Gastroesophageal sphincter (tissue), 4 donors: ENCODE data around the gene AQP12B. TPM values are rescaled to one million over a fixed set of nuclear protein-coding genes. Genes with fewer than 3 reads are reported as not detected.

Experiments used
- ATAC-seq: fragments of 150-250 bp; one replicate; pipeline ENCODE4 v1.9.1; 2016; ENCODE audit warnings: mild to moderate bottlenecking, moderate library complexity
- H3K27ac ChIP-seq, 4 donors: fragments of 200-600 bp; sonication (generic) in 3 of 4; 1 replicate in 3 of 4; 2 replicates in 1 of 4; pipeline ENCODE4 v1.5.1; 2016 to 2019
- H3K27me3 ChIP-seq: fragments of 200-600 bp; sonication (generic); one replicate; pipeline ENCODE4 v1.5.1; 2019
- H3K36me3 ChIP-seq, 2 donors: fragments of 200-600 bp; sonication (generic); one replicate each; pipeline ENCODE4 v1.5.1; 2019; ENCODE audit warnings: control low read depth in 1 of 2
- H3K4me1 ChIP-seq, 3 donors: fragments of 200-600 bp; sonication (generic); 1 replicate in 2 of 3; 2 replicates in 1 of 3; pipeline ENCODE4 v1.5.1; 2016 to 2019; ENCODE audit warnings: control low read depth in 2 of 3
- H3K4me3 ChIP-seq, 2 donors: fragments of 200-600 bp; sonication (generic); one replicate each; pipeline ENCODE4 v1.5.1; 2019; ENCODE audit warnings: mild to moderate bottlenecking in 1 of 2, moderate library complexity in 1 of 2
- H3K9me3 ChIP-seq, 3 donors: fragments of 200-600 bp; sonication (generic); one replicate each; pipeline ENCODE4 v1.5.1; 2017 to 2019; ENCODE audit warnings: control low read depth in 2 of 3
- CTCF ChIP-seq, 4 experiments: fragments of 200-600 bp in 2 of 4; fragments of 450-650 bp in 2 of 4; sonication (generic) in 1 of 4; IDR thresholded peaks; one replicate each; pipeline ENCODE4 v1.5.1; 2017 to 2019; ENCODE audit warnings: antibody characterized with exemption in 4 of 4, mild to moderate bottlenecking in 2 of 4, moderate library complexity in 2 of 4
- EP300 ChIP-seq: sonication (generic); formaldehyde crosslinking; IDR thresholded peaks from one replicate; pipeline ENCODE4 v1.6.1; 2017; ENCODE audit warnings: antibody characterized with exemption, mild to moderate bottlenecking
- POLR2A ChIP-seq, 2 donors: fragments of 450-650 bp; IDR thresholded peaks; one replicate each; pipeline ENCODE4 v1.6.1; 2017; ENCODE audit warnings: antibody characterized with exemption in 2 of 2, mild to moderate bottlenecking in 2 of 2, moderate library complexity in 1 of 2
- POLR2AphosphoS5 ChIP-seq: sonication (generic); formaldehyde crosslinking; IDR thresholded peaks from one replicate; pipeline ENCODE4 v1.6.1; 2017; ENCODE audit warnings: antibody characterized with exemption
- WGBS, 2 donors: methylation state at CpG; one replicate each; pipeline ENCODE4 v1.1.5; 2018; ENCODE audit warnings: low coverage in 1 of 2; 5-methylcytosine and 5-hydroxymethylcytosine counted together
- total RNA-seq, 4 donors: library from RNA; depleted of rRNA; stranded (reverse); fragments of >200 nt; gene quantifications; one replicate each; pipeline ENCODE4 v1.1.0, GENCODE V29; 2016

The AQP12B gene
- total RNA-seq, 4 donors from 2014 or later = not detected

- Histone ChIP-seq H3K27me3 (peaks cover 61% of the 10 kb centered on the region), H3K9me3 (no peaks in the 10 kb centered on the region), H3K36me3 (no peaks in the 10 kb centered on the region), H3K27ac (no peak overlapping the region), H3K4me1 (no peaks in the 10 kb centered on the region), H3K4me3 (no peak overlapping the region)
- TF ChIP-seq CTCF (IDR thresholded peaks at IDR 0.05) = no peak
- TF ChIP-seq POLR2A (IDR thresholded peaks at IDR 0.05) = no peak
- no peak for TF ChIP-seq POLR2AphosphoS5
- TF ChIP-seq EP300 = no peak
- ATAC-seq = no peak
- 56% methylated on average over 9 to 10 of the region's 10 CpGs for WGBS, 2 donors
Observed at GRCh38 chr2:240707821-240708220, 25.1 kb upstream of the AQP12B start.

- WGBS, 2 donors = 58 to 67% methylated on average over 5 to 14 of the region's 15 CpGs
- H3K27me3 ChIP-seq = peaks cover 67% of the 10 kb centered on the region
- H3K27ac ChIP-seq = no peak overlapping the region
- no peak for TF ChIP-seq EP300
- no peak for TF ChIP-seq CTCF (IDR thresholded peaks at IDR 0.05)
- TF ChIP-seq POLR2A (IDR thresholded peaks at IDR 0.05) = no peak
- no peak for TF ChIP-seq POLR2AphosphoS5
- no peaks in the 10 kb centered on the region for H3K36me3 ChIP-seq
- H3K4me1 ChIP-seq = no peaks in the 10 kb centered on the region
- no peaks in the 10 kb centered on the region for H3K9me3 ChIP-seq
- ATAC-seq = no peak
- no peak overlapping the region for H3K4me3 ChIP-seq
Observed at GRCh38 chr2:240707043-240707756, 24.5 kb upstream of the AQP12B start.

- ATAC-seq = no peak
- H3K27ac ChIP-seq = no peak overlapping the region
- 62 to 100% methylated on average over 1 to 7 of the region's 12 CpGs for WGBS, 2 donors
- no peaks in the 10 kb centered on the region for H3K4me1 ChIP-seq
- H3K4me3 ChIP-seq = no peak overlapping the region
- H3K9me3 ChIP-seq = no peaks in the 10 kb centered on the region
- TF ChIP-seq POLR2A (IDR thresholded peaks at IDR 0.05) = no peak
- TF ChIP-seq POLR2AphosphoS5 = no peak
- no peak for TF ChIP-seq CTCF (IDR thresholded peaks at IDR 0.05)
- no peak for TF ChIP-seq EP300
- peaks cover 72% of the 10 kb centered on the region for H3K27me3 ChIP-seq
- H3K36me3 ChIP-seq = no peaks in the 10 kb centered on the region
Observed at GRCh38 chr2:240705204-240705791, 22.6 kb upstream of the AQP12B start.

GRCh38 chr2:240704651-240705050, 22.0 kb upstream of the AQP12B start:
- Histone ChIP-seq H3K36me3 (no peaks in the 10 kb centered on the region), H3K4me3 (no peak overlapping the region), H3K4me1 (no peaks in the 10 kb centered on the region), H3K27me3 (peaks cover 73% of the 10 kb centered on the region), H3K9me3 (no peaks in the 10 kb centered on the region), H3K27ac (no peak overlapping the region)
- TF ChIP-seq POLR2AphosphoS5 (no peak), CTCF (IDR thresholded peaks at IDR 0.05) (no peak), POLR2A (IDR thresholded peaks at IDR 0.05) (no peak), EP300 (no peak)
- 57% methylated on average over 13 of the region's 19 CpGs; no CpG with 5 or more reads in 1 of the 2 donors for WGBS, 2 donors
- no peak for ATAC-seq
